Colon (tissue), 2 donors: Measurements from ENCODE around the gene LRFN3.
A peak's percentile ranks its signal among the peaks of the same experiment; 100 is the strongest.
"Not testable (repeated sequence)": the region's sequence is repeated elsewhere in the genome, so short reads cannot be mapped to it uniquely, and the experiment has no call there.

ENCODE experiments used
- FAIRE-seq: peaks from 2 replicates; lab custom pipeline; 2012; peaks lifted over from hg19 to GRCh38; lab: Jason Lieb, UNC
- donor health status: control.
- donor health status: control.

The LRFN3 gene

DNA sequence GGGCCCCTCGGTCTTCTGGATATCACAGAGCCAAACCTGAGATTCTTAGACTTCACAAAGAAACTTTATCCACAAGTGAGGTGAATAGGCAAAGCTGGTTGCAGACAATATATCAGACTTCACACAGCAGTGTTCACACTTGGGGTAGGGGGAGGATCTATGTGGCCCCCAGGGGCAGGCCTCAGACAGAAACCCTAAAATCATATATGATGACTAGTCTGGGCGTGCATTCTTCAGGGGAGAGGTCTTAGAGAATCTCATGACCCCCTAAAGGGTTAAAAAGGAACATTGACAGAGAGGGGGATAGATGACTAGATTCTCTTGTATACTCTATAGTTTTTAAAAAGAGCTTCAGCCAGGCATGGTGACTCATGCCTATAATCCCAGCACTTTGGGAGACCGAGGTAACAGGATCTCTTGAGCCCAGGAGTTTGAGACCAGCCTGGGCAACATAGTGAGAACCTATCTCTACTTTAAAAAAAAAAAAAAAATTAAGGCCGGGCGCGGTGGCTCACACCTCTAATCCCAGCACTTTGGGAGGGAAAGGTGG lies 30.9 kb upstream of the LRFN3 start:
- FAIRE-seq, result no peak

DNA sequence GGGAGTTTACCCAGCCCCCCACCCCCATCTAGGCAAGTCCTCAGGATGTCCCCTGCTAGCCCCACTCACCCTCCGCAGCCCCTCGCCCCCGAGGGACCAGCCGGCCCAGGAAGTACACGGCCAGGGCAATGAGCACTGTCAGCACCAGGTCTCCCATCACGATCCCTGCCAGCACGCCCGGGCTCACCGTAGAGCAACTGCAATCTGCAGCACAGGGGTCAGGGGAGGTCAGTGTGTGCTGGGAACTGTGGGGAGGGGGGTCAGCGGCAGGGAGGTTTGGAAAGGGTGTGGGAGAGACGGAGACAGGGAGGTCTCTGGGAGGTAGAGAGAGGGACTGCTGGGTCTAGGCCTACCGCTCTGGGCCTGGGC lies 28.8 kb upstream of the LRFN3 start:
- FAIRE-seq, result no peak

DNA sequence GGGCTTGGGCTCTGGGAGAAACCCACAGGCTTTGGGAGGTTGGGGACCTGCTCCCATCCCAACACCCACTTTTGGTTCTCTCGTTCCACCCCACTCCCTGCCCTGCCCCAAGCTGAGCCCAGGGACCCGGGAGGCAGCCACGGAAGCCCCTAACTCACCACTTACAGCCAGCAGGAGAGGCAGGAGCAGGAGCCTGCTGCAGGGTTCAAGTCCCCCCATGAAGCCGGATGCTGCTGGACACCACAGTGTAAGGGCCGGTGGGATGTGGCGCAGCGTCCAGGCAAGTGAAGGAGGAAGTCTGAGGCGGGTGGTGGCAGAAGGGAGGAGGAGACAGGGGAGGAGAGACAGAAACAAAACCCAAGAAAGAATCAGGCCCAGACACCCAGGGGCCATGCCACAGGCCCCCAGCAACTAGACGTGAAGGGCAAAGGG lies 28.1 kb upstream of the LRFN3 start, which contains the start of gene TYROBP:
TSS of gene TYROBP (minus strand) at position 286 of the 432 bp plus-strand sequence. CDS start at position 219, 67 bp downstream.
- FAIRE-seq, result no peak

DNA sequence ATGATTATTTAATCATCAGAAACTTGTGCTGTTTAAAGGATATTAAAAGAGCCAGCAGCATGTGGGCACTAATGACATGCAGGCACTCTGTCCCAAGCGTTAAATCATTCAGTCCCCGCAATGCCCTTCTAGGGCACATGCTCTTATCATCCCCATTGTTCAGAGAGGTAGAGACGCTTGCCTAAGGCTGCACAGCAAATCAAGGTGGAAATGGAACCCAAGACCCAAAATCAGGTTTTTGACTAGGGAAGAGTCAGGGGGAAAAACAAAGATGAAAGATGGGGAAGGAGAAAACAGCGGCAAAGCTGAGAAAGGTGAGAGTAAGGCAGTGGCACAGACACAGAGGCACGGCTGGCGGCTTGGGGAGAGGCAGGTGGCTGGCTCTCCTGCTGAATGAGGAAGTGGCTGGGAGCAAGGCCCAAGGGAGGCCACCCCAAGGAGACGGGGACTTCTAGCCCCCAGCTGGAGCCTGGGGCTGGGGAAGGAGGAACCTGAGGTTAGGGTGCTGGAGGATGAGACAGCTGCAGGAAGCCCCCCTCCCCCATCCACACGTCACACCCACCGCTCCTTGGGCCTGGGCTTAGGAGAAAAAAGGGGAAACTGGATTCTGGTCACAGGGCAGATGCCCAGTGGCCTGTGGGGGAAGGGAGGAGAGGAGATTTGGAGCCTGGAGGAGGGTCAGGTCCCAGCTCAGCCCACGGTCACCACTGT lies 27.0 kb upstream of the LRFN3 start:
- FAIRE-seq, result no peak

DNA sequence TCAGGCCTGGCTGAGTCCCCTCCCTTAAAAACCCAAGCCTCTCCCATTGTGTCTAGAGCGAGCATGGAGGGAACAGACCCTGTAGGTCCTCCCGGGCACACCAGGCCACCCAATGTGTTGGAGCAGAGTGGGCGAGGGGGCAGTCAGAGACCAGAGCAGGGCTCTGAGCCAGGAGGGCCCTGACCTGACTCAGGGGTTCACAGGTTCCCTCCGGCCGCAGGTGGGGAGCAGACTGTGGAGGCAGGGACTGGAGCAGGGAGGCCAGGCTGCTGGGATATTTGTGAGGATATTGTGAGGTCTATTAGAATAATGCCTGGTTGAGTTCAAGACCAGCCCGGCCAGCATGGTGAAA lies 26.5 kb upstream of the LRFN3 start:
- no peak for FAIRE-seq

DNA sequence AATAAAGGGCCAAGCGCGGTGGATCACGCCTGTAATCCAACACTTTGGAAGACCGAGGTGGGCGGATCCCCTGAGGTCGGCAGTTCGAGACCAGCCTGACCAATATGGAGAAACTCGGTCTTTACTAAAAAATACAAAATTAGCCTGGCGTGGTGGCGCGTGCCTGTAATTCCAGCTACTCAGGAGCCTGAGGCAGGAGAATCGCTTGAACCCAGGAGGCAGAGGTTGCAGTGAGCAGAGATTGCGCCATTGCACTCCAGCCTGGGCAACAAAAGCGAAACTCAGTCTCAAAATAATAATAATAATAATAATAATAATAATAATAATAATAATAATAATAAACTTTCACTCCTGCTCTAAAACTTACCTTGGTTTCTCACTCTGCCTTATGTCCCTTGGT lies 25.8 kb upstream of the LRFN3 start:
- FAIRE-seq, result not testable (repeated sequence)

DNA sequence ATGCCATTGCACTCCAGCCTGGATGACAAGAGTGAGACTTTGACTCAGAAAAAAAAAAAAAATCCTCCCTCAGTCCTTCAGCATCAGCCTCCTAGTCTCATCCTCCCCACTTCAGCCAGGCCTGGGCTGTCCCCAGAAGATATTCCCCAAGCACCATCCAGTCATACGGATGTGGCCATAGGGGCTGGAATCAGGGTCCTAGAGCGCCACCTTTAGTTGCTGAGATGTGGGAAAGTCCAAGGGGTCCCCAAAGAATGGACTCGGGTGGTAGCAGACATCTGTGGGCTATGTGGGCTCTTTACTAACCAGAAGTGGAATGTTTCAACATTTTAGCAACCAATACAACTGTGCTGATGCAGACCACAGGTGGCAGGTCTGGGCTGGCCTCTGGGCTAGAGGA lies 25.0 kb upstream of the LRFN3 start:
- no peak for FAIRE-seq

DNA sequence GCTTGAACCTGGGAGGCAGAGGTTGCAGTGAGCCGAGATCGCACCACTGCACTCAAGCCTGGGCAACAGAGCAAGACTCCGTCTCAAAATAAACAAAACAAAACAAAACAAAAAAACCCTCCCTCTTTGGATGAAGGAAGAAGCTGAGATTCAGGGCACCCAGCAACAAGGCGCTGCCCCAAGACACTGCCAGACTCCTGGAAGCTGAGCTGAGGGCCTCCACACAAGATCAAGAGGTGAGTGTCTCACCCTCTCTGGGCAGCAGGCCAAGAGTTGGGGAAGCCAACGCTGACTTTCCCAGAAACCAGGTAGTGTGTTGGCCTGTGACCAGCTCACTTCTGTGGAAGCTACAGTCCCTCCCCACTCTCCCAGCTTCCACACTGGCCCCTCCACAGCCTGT lies 24.4 kb upstream of the LRFN3 start:
- no peak for FAIRE-seq

DNA sequence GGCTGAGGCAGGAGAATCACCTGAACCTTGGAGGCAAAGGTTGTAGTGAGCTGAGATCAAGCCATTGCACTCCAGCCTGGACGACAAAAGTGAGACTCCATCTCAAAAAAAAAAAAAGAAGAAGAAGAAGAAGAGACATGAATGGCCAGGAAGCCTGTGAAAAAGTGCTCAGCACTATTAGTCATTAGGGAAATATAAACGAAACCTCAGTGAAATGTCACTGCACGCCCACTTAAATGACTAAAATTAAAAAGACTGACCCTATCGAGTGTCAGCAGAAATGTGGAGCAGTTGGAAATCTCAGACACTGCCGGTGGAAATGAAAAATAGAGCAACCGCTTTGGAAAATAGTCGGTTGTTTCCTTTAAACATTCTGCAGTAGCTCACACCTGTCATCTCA lies 22.6 kb upstream of the LRFN3 start:
- FAIRE-seq, result no peak

DNA sequence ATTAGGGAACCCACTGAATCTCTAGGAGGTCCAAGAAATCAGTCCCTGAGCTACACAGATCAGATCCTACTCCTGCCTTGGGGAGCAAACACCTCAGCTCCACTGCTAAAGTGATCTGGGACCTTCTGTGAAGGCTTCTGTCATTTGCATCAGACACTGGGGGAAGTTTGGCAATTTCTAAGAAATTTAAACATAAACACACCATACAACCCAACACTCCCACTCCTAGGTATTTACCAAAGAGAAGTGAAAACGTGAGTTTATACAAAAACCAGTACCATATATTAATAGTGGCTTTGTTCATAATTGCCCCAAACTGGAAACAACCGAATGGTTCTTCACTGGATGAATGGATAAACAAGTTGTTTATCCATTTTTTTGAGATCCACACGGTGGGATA lies 20.7 kb upstream of the LRFN3 start:
- FAIRE-seq, result no peak

DNA sequence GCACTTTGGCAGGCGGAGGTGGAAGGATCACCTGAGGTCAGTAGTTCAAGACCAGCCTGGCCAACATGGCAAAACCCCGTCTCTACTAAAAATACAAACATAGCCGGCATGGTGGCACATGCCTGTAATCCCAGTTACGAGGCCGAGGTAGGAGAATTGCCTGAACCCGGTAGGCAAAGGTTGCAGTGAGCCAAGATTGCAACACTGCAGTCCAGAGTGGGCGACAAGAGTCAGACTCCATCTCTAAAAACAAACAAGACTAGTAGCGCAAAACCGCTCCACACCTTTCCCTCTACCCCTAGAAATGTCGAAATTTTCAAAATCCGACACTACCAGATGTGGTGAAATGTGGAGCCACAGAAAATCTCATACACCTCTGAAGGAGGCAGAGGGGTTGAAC lies 16.9 kb upstream of the LRFN3 start:
- no peak for FAIRE-seq

DNA sequence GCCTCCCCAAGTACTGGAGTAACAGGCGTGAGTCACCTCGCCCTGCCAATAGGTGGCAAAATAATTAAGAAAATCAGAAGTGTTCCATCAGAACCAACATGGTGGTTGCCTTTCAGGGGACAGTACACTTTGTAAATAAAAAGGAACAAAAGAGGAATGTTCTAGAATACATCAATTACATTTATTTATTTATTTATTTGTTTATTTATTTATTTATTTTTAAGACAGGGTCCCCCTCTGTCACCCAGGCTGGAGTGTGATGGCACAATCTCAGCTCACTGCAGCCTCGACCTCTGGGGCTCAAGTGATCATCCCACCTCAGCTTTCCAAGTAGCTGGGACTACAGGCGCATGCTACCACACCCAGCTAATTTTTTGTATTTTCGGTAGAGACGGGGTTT lies 15.2 kb upstream of the LRFN3 start:
- FAIRE-seq, result no peak

DNA sequence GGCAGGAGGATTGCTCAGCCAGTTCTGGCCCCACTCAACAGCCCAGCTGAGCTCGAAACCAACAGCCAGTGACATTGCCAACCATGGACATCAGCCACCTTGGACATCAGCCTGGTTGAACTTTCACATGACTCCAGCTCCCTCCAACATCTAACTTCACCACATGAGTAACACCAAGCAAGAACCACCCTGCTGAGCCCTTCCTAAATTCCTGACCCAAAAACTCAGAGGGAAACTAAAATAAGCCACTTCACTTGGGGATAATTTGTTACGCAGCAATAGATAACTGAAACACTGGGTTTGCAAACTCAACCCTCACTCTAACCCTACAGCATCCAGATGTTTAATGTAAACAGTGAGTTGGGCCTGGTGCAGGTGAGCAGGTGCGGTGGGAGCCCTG lies 10.7 kb upstream of the LRFN3 start:
- FAIRE-seq, result no peak

DNA sequence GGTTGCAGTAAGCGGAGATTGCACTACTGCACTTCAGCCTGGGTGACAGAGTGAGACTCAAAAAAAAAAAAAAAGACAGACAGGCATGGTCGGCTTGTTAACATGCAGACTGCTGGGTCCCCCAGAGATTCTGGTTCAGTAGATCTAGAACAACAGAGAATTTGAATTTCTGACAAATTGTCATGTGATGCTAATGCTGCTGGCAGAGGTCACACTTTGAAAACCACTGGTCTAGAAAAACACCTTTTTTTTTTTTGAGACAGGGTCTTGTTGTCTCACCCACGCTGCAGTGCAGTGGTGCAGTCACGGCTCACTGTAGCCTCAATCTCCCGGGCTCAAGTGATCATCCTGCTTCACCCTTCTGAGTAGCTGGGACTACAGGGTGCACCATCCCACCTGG lies 7.7 kb upstream of the LRFN3 start:
- no peak for FAIRE-seq

DNA sequence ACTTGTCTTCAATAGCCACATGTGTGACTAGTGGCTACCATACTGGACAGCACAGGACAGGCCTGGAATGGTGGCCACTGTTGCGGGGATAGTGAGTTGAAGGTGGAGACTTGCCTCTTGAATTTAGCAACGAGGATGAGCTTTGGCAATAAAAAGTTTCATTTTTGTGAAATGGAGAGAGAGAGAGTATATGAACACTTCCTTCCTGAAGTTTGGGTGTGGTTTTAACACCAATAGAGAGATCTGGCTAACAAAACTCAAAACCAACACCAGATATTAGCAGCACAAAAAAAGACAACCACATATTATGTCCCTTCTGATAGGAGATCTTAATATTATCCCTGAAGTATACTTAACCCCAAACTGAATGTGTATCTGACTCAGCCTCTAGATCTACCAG lies 6.3 kb upstream of the LRFN3 start:
- FAIRE-seq, result no peak

DNA sequence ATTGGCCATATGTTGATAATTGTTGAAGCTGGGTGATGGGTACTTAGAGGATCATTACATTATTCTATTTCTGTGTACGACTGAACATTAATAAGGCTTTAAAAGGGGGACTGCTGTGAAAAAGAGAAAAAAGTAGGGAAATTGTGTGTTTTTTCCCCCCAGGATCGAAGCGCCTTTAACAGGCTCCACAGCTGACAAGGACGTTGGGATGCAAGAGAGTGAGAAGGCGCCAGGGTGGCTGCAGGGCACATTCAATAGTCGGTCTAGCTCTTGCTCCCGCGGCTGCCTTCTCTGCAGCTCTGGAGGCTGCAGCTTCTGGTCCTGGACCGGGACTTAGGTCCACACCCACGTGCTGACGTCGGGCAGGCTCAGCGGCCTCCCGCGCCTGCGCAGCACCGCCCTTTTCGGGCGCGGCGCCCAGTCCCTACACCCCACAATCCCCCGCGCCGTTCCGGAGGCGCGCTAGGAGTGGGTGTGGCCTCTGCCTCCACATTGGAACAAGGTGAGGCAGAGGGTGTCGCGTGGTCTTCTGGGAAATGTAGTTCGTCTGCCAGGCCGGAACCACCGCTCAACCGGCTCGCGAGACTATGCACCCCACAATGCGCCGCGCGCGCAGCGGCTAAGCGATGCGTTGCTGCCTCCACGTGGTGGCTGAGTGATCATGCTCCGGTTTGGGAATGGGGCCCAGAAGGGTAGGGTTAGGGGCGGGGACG lies 4.9 kb upstream of the LRFN3 start:
- FAIRE-seq, result peak; percentile 28

DNA sequence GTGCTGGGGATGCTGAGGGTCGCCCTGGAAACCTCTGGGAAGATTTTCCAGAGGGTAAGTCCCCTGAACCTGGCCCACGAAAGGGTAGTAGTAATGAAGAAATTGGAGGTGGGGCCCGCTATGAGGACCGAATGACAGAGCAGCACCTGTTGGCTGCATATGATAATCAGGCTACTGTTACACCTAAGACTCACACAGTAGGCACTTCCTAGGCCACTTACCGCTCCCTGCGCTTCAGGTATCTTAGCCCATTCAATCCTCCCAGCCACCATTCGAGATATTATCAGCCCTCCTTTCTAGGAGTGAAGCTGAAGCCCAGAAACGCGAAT lies 4.3 kb upstream of the LRFN3 start:
- FAIRE-seq, result no peak

DNA sequence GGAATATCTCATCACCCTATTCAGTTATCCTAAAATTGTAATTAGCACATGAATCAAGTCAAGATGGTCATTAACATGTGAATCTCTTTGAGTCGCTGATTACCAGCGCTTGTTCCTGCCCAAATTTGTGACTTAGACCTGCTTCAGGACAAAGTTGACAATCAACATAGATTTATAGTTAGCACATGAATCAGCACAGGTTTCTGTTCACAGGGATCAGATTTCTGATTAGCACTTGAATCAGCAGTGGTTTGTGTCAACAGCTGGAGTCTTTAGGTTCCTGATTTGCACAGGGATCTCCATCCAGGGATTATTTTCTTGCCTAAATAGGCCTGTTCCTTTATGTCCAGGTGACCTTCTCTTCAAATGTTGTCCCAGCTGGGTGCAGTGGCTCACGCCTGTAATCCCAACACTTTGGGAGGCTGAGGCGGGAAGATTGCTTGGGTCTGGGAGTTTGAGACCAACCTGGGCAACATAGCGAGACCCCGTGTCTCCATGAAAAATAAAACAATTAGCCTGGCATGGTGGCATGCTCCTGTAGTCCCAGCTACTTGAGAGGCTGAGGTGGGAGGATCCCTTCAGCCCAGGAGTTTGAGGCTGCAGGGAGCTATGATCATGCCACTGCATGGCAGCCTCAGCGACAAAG lies 3.8 kb upstream of the LRFN3 start:
- FAIRE-seq, result no peak

DNA sequence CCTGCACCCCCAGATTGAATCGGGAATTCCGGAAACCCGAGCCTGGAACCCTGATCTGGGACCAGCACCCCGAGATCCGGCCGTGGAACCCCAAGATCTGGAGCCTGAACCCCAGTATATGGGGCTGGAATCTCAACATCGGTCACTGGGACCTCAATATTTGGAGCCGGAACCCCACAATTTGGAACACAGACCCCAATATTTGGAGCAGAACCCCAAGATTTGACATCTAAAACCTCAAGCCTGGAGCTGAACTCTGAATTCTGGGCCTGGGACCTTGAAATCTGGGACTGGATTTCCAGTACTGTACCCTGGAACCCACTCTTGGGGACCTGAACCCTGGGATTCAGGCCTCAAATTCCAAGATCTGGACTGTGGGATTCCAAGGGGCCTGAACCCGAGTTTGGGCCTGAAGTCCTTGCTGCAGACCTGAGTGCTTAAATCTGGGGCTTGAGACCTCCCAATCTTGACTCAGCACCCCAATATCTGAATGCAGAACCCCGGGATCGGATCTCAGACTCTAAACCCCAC lies 629 bp downstream of the LRFN3 start:
- no peak for FAIRE-seq

DNA sequence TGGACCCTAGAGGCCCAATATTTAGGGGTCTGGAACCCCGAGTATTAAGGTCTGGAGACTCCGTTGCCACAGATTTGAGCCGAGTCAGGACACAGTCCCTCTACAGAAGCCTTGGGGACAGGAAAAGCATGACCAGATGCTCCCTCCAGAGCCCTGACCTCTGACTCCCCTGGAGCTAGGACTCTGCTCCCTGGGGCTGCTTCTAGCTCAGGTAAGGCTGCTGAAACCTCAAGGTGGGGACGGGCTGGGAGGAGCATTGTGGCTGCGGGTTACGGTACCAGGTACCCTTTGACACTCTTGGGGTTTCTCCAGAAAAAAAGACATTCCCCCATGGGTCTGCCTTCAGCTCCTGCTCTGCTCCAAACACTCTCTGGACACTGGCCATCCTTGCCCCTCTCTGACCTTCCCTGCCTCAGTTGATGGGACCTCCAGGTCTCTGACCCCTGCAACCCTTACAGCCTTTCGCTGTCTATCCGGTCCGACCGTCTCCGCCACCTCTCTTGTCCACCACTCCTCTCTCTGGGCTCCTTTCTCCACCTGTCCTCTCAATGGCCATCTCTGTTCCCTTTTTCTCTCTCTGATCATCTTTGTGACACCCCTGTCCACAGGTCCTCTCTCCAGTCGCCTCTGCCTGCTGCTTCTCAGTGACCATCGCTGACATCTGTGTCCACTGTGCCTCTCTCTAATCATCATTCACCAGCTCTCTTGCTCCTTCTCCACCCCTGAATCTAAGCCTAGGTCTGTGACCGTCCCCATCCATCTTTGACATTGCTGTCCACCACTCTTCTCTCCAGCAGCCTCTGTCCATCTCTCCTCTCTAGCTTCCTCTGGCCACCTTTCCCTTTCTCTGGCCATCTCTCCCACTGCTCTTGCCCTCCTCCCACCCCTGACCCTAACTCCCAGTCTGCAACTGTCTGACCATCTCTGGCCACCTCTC lies 1.4 kb downstream of the LRFN3 start:
- no peak for FAIRE-seq

DNA sequence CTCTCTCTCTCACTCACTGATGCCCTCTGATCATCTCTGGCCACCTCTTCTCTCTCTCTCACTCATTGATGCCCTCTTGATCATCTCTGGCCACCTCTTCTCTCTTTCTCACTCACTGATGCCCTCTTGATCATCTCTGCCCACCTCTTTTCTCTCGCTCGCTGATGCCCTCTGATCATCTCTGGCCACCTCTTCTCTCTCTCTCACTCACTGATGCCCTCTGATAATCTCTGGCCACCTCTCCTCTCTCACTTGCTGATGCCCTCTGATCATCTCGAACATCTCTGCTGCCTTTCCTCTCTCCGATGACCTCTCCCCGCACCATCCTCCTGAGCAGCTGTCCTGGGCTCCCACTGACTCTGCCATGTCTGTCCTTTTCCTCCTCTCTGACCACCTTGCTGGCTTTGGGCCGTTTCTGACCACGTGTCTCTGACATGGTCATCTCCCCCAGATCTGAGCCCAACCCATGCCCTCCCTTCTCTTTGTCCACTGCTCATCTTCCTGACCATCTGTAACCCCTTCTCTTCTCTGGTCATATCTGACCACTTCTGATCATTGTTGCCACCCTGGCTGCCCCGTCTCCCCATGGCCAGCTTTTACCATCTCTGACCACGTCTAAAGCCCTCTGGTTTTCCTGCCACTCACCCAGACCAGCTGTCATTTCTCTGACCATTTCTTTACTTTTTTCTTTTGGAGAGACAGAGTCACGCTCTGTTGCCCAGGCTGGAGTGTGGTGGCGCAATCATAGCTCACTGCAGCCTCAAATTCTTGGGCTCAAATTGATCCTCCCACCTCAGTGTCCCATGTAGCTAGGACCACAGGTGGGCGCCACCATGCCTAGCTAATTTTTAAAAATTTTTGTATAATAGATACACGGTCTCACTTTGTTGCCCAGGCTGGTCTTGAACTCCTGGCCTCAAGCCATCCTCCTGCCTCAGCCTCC lies 2.4 kb downstream of the LRFN3 start:
- FAIRE-seq, result no peak
